Epithelial cell of esophagus (primary cell): ENCODE data around the gene CCDC60.

Source experiments
- DNase-seq: peaks from one replicate; pipeline ENCODE4 v3.0.0; 2010; ENCODE audit warnings: low read depth
- H3K4me3 ChIP-seq: 2 replicates; pipeline ENCODE4 v1.5.1; 2011; ENCODE audit warnings: mild to moderate bottlenecking, low read length, control low read depth
- CTCF ChIP-seq: IDR thresholded peaks from 2 replicates; pipeline ENCODE4 v1.5.1; 2011; ENCODE audit warnings: low read depth, mild to moderate bottlenecking, low read length, control low read depth, inconsistent platforms; ENCODE audit not compliant: insufficient read depth; ENCODE audit errors: missing control alignments

Gene CCDC60

GRCh38 chr12:119383206-119383605 lies 48.7 kb downstream of the CCDC60 start:
- DNase-seq, result no peak
- no peak overlapping the region for H3K4me3 ChIP-seq
- TF ChIP-seq CTCF, result no peak

GRCh38 chr12:119384340-119384739 lies 49.8 kb downstream of the CCDC60 start:
- no peak for TF ChIP-seq CTCF
- no peak overlapping the region for H3K4me3 ChIP-seq
- no peak for DNase-seq

GRCh38 chr12:119385659-119386058 lies 51.1 kb downstream of the CCDC60 start:
- H3K4me3 ChIP-seq, result no peak overlapping the region
- DNase-seq, result no peak
- TF ChIP-seq CTCF, result no peak

- no peak for DNase-seq
- TF ChIP-seq CTCF, result no peak
- no peak overlapping the region for H3K4me3 ChIP-seq
Measured at GRCh38 chr12:119389687-119390086, 55.2 kb downstream of the CCDC60 start.

GRCh38 chr12:119391673-119392072 lies 57.1 kb downstream of the CCDC60 start:
- H3K4me3 ChIP-seq, result no peak overlapping the region
- DNase-seq, result no peak
- TF ChIP-seq CTCF, result no peak

GRCh38 chr12:119393677-119394076 lies 59.1 kb downstream of the CCDC60 start:
- H3K4me3 ChIP-seq, result no peak overlapping the region

More at GRCh38 chr12:119393677-119394076, 59.1 kb downstream of the CCDC60 start:
- DNase-seq, result no peak
- TF ChIP-seq CTCF, result no peak
